SU-DHL-6 (cell line): ENCODE data around the gene TRRAP.

Source experiments
- H2AFZ ChIP-seq: fragments of 200-600 bp; sonication (generic); 2 replicates; pipeline ENCODE4 v1.6.1; 2014; ENCODE audit warnings: low read depth, mild to moderate bottlenecking, moderate library complexity, mixed read lengths, antibody characterized with exemption, low read length; ENCODE audit not compliant: severe bottlenecking
- H3F3A ChIP-seq: fragments of 200-600 bp; shearing (Covaris generic); 2 replicates; pipeline ENCODE4 v1.6.0; 2016; ENCODE audit warnings: antibody characterized with exemption, mild to moderate bottlenecking; ENCODE audit not compliant: insufficient read depth
- H3K27ac ChIP-seq: fragments of 200-600 bp; sonication (generic); 2 replicates; pipeline ENCODE4 v1.5.1; 2016; ENCODE audit warnings: low read depth, mild to moderate bottlenecking, low read length, moderate library complexity, mixed read lengths
- H3K27me3 ChIP-seq: fragments of 200-600 bp; sonication (generic), shearing (Covaris generic); 2 replicates; pipeline ENCODE4 v1.6.0; 2014; ENCODE audit warnings: mild to moderate bottlenecking, low read length
- H3K36me3 ChIP-seq: fragments of 200-600 bp; sonication (generic); 2 replicates; pipeline ENCODE4 v1.6.1; 2014; ENCODE audit warnings: mild to moderate bottlenecking, low read length, mixed read lengths
- H3K4me2 ChIP-seq: fragments of 300-600, 200-600 bp; shearing (Covaris generic), sonication (generic); 2 replicates; pipeline ENCODE4 v1.6.0; 2014; ENCODE audit warnings: low read length, low read depth, mild to moderate bottlenecking; ENCODE audit not compliant: poor library complexity, severe bottlenecking
- H3K4me3 ChIP-seq: fragments of 200-600 bp; sonication (generic); 2 replicates; pipeline ENCODE4 v1.5.1; 2014; ENCODE audit warnings: antibody characterized with exemption, low read length, mild to moderate bottlenecking, mixed read lengths; ENCODE audit not compliant: insufficient read depth, poor library complexity, severe bottlenecking
- H3K79me2 ChIP-seq: fragments of 200-600 bp; sonication (generic); 2 replicates; pipeline ENCODE4 v1.6.1; 2014; ENCODE audit warnings: mild to moderate bottlenecking, low read length, moderate library complexity; ENCODE audit not compliant: insufficient read depth
- H3K9ac ChIP-seq: fragments of 200-600 bp; sonication (generic); 2 replicates; pipeline ENCODE4 v1.7.0; 2014; ENCODE audit warnings: mild to moderate bottlenecking, low read length
- H3K9me2 ChIP-seq: fragments of 200-600 bp; sonication (generic); replicated peaks from 2 replicates; pipeline ENCODE4 v1.6.1; 2014; ENCODE audit warnings: low read length; ENCODE audit not compliant: insufficient read depth
- H3K9me3 ChIP-seq: fragments of 200-600 bp; sonication (generic); 2 replicates; pipeline ENCODE4 v1.6.1; 2014; ENCODE audit warnings: low read length, mixed read lengths; ENCODE audit not compliant: insufficient read depth
- H4K20me1 ChIP-seq: fragments of 200-600 bp; sonication (generic); 2 replicates; pipeline ENCODE4 v1.6.1; 2014; ENCODE audit warnings: low read depth, mild to moderate bottlenecking, antibody characterized with exemption, low read length, moderate library complexity, mixed read lengths
- EZH2phosphoT487 ChIP-seq: fragments of 200-600 bp; sonication (generic), shearing (Covaris generic); conservative IDR thresholded peaks from 2 replicates; pipeline ENCODE4 v1.6.1; 2018; ENCODE audit warnings: mild to moderate bottlenecking, antibody characterized with exemption, low read length, moderate library complexity, mixed read lengths
- TF ChIP-seq, protein P1 (sequence below): fragments of 200-600 bp; sonication (generic); IDR thresholded peaks from one replicate; pipeline ENCODE4 v1.5.1; 2017; ENCODE audit warnings: antibody characterized with exemption, mild to moderate bottlenecking, low read length, moderate library complexity; ENCODE audit not compliant: insufficient read depth, poor library complexity, severe bottlenecking

The TRRAP gene

DNA sequence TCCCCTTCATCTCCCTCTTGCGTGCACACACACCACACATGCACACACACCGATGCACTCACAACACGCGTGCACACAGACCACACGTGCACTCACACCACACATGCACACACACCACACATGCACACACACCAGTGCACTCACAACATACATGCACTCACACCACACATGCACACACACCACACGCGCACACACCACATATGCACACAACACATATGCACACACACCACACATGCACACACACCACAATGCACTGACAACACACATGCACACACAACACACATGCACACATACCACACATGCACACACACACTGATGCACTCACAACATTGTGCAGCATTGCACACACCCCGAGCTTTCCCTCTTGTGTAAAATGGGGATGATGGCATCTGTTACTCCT lies 68.1 kb downstream of the TRRAP start:
- H3K79me2 ChIP-seq = peaks cover 11% of the 10 kb centered on the region; the same call in 1 of the 2 replicates
- H3F3A ChIP-seq = no peaks in the 10 kb centered on the region
- peaks cover 19% of the 10 kb centered on the region; the same call in 1 of the 2 replicates for H3K36me3 ChIP-seq
- TF ChIP-seq, protein P1, sequence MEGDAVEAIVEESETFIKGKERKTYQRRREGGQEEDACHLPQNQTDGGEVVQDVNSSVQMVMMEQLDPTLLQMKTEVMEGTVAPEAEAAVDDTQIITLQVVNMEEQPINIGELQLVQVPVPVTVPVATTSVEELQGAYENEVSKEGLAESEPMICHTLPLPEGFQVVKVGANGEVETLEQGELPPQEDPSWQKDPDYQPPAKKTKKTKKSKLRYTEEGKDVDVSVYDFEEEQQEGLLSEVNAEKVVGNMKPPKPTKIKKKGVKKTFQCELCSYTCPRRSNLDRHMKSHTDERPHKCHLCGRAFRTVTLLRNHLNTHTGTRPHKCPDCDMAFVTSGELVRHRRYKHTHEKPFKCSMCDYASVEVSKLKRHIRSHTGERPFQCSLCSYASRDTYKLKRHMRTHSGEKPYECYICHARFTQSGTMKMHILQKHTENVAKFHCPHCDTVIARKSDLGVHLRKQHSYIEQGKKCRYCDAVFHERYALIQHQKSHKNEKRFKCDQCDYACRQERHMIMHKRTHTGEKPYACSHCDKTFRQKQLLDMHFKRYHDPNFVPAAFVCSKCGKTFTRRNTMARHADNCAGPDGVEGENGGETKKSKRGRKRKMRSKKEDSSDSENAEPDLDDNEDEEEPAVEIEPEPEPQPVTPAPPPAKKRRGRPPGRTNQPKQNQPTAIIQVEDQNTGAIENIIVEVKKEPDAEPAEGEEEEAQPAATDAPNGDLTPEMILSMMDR = no peak
- TF ChIP-seq EZH2phosphoT487 = no peak
- no peak overlapping the region for H3K4me3 ChIP-seq
- no peak overlapping the region for H3K9ac ChIP-seq
- no peak overlapping the region for H3K27ac ChIP-seq
- H3K9me2 ChIP-seq = no peaks in the 10 kb centered on the region
- no peak overlapping the region for H3K4me2 ChIP-seq
- no peaks in the 10 kb centered on the region for H4K20me1 ChIP-seq
- no peak overlapping the region for H2AFZ ChIP-seq
- no peaks in the 10 kb centered on the region for H3K27me3 ChIP-seq
- H3K9me3 ChIP-seq = no peaks in the 10 kb centered on the region

- Histone ChIP-seq H3F3A (no peaks in the 10 kb centered on the region), H3K9ac (no peak overlapping the region), H3K4me2 (no peak overlapping the region), H4K20me1 (no peaks in the 10 kb centered on the region), H3K36me3 (peaks cover 13% of the 10 kb centered on the region; the same call in 1 of the 2 replicates), H3K9me3 (no peaks in the 10 kb centered on the region), H2AFZ (no peak overlapping the region), H3K79me2 (peaks cover 11% of the 10 kb centered on the region; the same call in 1 of the 2 replicates), H3K27me3 (no peaks in the 10 kb centered on the region), H3K27ac (no peak overlapping the region), H3K4me3 (no peak overlapping the region), H3K9me2 (no peaks in the 10 kb centered on the region)
- no peak for TF ChIP-seq EZH2phosphoT487
- TF ChIP-seq, protein P1 = no peak
Measured at GRCh38 chr7:98949336-98950044, 71.2 kb downstream of the TRRAP start.

GRCh38 chr7:98955992-98956391 lies 77.7 kb downstream of the TRRAP start:
- Histone ChIP-seq H3K27me3 (no peaks in the 10 kb centered on the region), H3K79me2 (no peaks in the 10 kb centered on the region), H3K36me3 (peaks cover 18% of the 10 kb centered on the region), H3K9me3 (no peaks in the 10 kb centered on the region), H3K4me2 (no peak overlapping the region), H3K4me3 (no peak overlapping the region), H3F3A (no peaks in the 10 kb centered on the region), H3K9me2 (no peaks in the 10 kb centered on the region), H4K20me1 (no peaks in the 10 kb centered on the region), H3K27ac (no peak overlapping the region), H2AFZ (no peak overlapping the region), H3K9ac (no peak overlapping the region)
- TF ChIP-seq, protein P1 = no peak
- no peak for TF ChIP-seq EZH2phosphoT487
